Gastroesophageal sphincter (tissue), 4 donors: ENCODE measurements around the gene ORAI3. TPM values are rescaled to one million over a fixed set of nuclear protein-coding genes. Genes with fewer than 3 reads are reported as not detected.

Experiments used
- ATAC-seq: fragments of 150-250 bp; one replicate; pipeline ENCODE4 v1.9.1; 2016; ENCODE audit warnings: mild to moderate bottlenecking, moderate library complexity
- H3K27ac ChIP-seq, 4 donors: fragments of 200-600 bp; sonication (generic) in 3 of 4; 1 replicate in 3 of 4; 2 replicates in 1 of 4; pipeline ENCODE4 v1.5.1; 2016 to 2019
- H3K27me3 ChIP-seq: fragments of 200-600 bp; sonication (generic); one replicate; pipeline ENCODE4 v1.5.1; 2019
- H3K36me3 ChIP-seq, 2 donors: fragments of 200-600 bp; sonication (generic); one replicate each; pipeline ENCODE4 v1.5.1; 2019; ENCODE audit warnings: control low read depth in 1 of 2
- H3K4me1 ChIP-seq, 3 donors: fragments of 200-600 bp; sonication (generic); 1 replicate in 2 of 3; 2 replicates in 1 of 3; pipeline ENCODE4 v1.5.1; 2016 to 2019; ENCODE audit warnings: control low read depth in 2 of 3
- H3K4me3 ChIP-seq, 2 donors: fragments of 200-600 bp; sonication (generic); one replicate each; pipeline ENCODE4 v1.5.1; 2019; ENCODE audit warnings: mild to moderate bottlenecking in 1 of 2, moderate library complexity in 1 of 2
- H3K9me3 ChIP-seq, 3 donors: fragments of 200-600 bp; sonication (generic); one replicate each; pipeline ENCODE4 v1.5.1; 2017 to 2019; ENCODE audit warnings: control low read depth in 2 of 3
- EP300 ChIP-seq: sonication (generic); formaldehyde crosslinking; IDR thresholded peaks from one replicate; pipeline ENCODE4 v1.6.1; 2017; ENCODE audit warnings: antibody characterized with exemption, mild to moderate bottlenecking
- POLR2A ChIP-seq, 2 donors: fragments of 450-650 bp; IDR thresholded peaks; one replicate each; pipeline ENCODE4 v1.6.1; 2017; ENCODE audit warnings: antibody characterized with exemption in 2 of 2, mild to moderate bottlenecking in 2 of 2, moderate library complexity in 1 of 2
- POLR2AphosphoS5 ChIP-seq: sonication (generic); formaldehyde crosslinking; IDR thresholded peaks from one replicate; pipeline ENCODE4 v1.6.1; 2017; ENCODE audit warnings: antibody characterized with exemption
- WGBS, 2 donors: methylation state at CpG; one replicate each; pipeline ENCODE4 v1.1.5; 2018; ENCODE audit warnings: low coverage in 1 of 2; 5-methylcytosine and 5-hydroxymethylcytosine counted together
- total RNA-seq, 4 donors: library from RNA; depleted of rRNA; stranded (reverse); fragments of >200 nt; gene quantifications; one replicate each; pipeline ENCODE4 v1.1.0, GENCODE V29; 2016
- TF ChIP-seq, protein P1 (sequence below), 4 experiments: fragments of 200-600 bp in 2 of 4; fragments of 450-650 bp in 2 of 4; sonication (generic) in 1 of 4; IDR thresholded peaks; one replicate each; pipeline ENCODE4 v1.5.1; 2017 to 2019; ENCODE audit warnings: antibody characterized with exemption in 4 of 4, mild to moderate bottlenecking in 2 of 4, moderate library complexity in 2 of 4

ORAI3 gene
- total RNA-seq, 4 donors from 2014 or later = 23.7 to 51.5 (median 40.0) TPM

DNA sequence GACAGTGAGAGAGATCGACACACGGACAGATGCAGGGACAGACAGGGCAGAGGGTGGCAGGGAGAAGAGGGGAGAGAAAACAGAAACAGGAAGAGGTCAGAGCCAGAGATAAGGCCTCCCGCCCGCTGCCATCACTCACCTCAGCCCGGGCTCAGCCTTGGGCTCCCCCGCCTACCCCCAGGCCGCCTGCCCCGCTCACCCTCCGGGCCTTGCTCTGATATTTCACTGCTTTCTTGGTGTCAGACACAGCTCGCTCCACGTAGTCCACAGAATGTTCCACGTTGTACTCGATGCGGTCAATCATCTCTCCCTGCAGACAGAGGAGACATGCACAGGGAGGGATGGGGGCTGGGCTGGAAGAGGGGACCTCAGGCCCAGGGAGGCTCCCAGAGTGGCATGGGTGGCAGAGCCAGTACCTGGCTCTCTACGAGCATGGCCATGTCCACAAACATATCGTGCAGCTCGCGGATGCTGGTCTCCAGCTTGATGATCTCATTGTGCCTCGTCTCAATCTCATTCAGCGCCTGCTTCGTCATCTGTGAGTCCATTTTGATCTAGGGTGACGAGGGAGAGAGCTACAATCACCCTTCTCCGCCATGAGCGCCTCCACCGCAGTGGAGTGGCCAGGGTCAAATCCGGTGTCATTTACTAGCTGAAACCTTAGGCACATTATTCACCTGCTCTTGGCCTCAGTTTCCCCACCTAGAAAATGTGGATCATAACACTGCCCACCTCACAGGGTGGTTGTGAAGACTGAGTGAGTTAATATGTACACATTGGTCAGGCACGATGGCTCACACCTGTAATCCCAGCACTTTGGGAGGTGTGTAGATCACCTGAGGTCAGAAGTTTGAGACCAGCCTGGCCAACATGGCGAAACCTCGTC is 44.3 kb downstream of the ORAI3 start:
- ATAC-seq = no peak
- WGBS, 2 donors = 75 to 81% methylated on average over 9 to 15 of the region's 29 CpGs

DNA sequence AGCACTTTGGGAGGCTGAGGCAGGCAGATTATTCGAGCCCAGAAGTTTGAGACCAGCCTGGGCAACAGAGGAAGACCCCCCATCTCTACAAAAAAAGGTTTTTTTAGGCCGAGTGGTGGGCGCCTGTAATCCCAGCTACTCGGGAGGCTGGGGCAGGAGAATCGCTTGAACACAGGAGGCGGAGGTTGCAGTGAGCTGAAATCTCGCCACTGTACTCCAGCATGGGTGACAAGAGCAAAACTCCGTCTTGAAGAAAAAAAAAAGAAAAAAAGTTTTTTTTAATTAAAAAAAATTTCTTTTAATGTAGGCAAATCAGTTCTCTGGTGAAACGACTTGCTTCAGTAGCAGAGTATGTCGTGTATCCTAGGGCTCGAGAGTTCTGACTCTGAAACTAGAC is 47.1 kb downstream of the ORAI3 start:
- peak overlapping the region in 3 of 4 donors; percentile 86 to 89 (median 87) for H3K27ac ChIP-seq
- ATAC-seq = no peak
- H3K36me3 ChIP-seq = no peaks in the 10 kb centered on the region
- no peaks in the 10 kb centered on the region for H3K9me3 ChIP-seq
- H3K27me3 ChIP-seq = no peaks in the 10 kb centered on the region
- H3K4me1 ChIP-seq = peaks cover 0 to 20% (median 12%) of the 10 kb centered on the region in 3 donors
- TF ChIP-seq, protein P1, sequence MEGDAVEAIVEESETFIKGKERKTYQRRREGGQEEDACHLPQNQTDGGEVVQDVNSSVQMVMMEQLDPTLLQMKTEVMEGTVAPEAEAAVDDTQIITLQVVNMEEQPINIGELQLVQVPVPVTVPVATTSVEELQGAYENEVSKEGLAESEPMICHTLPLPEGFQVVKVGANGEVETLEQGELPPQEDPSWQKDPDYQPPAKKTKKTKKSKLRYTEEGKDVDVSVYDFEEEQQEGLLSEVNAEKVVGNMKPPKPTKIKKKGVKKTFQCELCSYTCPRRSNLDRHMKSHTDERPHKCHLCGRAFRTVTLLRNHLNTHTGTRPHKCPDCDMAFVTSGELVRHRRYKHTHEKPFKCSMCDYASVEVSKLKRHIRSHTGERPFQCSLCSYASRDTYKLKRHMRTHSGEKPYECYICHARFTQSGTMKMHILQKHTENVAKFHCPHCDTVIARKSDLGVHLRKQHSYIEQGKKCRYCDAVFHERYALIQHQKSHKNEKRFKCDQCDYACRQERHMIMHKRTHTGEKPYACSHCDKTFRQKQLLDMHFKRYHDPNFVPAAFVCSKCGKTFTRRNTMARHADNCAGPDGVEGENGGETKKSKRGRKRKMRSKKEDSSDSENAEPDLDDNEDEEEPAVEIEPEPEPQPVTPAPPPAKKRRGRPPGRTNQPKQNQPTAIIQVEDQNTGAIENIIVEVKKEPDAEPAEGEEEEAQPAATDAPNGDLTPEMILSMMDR (IDR thresholded peaks at IDR 0.05) = no peak
- TF ChIP-seq EP300 (no peak), POLR2AphosphoS5 (no peak), POLR2A (IDR thresholded peaks at IDR 0.05) (no peak)
- 67 to 84% methylated on average over 6 to 11 of the region's 11 CpGs for WGBS, 2 donors
- peak overlapping the region in 1 of 2 donors; percentile 66 for H3K4me3 ChIP-seq

More for the DNA sequence above, 44.3 kb downstream of the ORAI3 start:
- TF ChIP-seq, protein P1 (IDR thresholded peaks at IDR 0.05) = no peak
- TF ChIP-seq POLR2A (IDR thresholded peaks at IDR 0.05) (no peak), POLR2AphosphoS5 (no peak), EP300 (no peak)
- H3K4me3 ChIP-seq = no peak overlapping the region
- no peak overlapping the region for H3K27ac ChIP-seq
- no peaks in the 10 kb centered on the region for H3K27me3 ChIP-seq
- no peaks in the 10 kb centered on the region for H3K9me3 ChIP-seq
- H3K36me3 ChIP-seq = peaks cover 0 to under 1% of the 10 kb centered on the region in 2 donors
- H3K4me1 ChIP-seq = peaks cover 0 to 20% (median 12%) of the 10 kb centered on the region in 3 donors

DNA sequence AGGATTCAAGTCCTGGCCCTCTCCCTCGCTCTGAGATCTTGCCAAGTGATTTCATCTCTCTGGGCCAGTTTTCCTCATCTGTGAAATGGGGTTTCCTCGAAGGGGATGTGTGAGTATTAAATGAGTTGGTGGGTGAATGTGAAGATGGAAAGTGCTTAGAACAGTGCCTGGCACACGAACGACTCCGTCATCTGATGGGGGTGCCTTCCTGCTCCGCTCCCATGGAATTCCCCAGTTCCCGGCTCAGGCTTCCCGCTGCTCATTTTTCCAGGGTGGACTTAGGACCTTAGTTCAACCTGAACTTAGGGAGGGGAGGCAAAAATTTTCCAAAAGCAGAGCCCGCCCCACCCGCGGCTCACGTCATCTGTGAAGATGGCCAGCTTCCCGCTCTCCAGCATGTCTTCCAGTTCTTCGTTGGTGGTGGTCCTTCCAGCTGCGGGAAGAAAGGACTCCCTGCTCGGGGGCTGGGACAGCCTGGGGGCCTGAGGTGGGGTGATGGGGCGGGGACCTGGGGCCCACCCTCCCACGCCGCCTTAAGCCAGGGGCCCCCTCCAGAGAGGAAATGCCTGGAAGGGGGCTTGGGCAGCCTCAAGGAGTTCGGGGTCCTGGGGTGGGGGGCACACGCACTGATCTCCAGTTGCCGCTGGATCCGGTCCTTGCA is 47.6 kb downstream of the ORAI3 start:
- WGBS, 2 donors = 38 to 44% methylated on average over 3 to 6 of the region's 23 CpGs
- Histone ChIP-seq H3K27me3 (no peaks in the 10 kb centered on the region), H3K9me3 (no peaks in the 10 kb centered on the region), H3K4me1 (peaks cover 0 to 20% (median 12%) of the 10 kb centered on the region in 3 donors), H3K27ac (peak overlapping the region; percentile 4 to 89 (median 86)), H3K4me3 (peak overlapping the region; percentile 44 to 66), H3K36me3 (no peaks in the 10 kb centered on the region)
- no peak for TF ChIP-seq POLR2A (IDR thresholded peaks at IDR 0.05)
- no peak for TF ChIP-seq POLR2AphosphoS5
- TF ChIP-seq, protein P1 (IDR thresholded peaks at IDR 0.05) = no peak
- TF ChIP-seq EP300 = no peak
- peak; percentile 32 for ATAC-seq

DNA sequence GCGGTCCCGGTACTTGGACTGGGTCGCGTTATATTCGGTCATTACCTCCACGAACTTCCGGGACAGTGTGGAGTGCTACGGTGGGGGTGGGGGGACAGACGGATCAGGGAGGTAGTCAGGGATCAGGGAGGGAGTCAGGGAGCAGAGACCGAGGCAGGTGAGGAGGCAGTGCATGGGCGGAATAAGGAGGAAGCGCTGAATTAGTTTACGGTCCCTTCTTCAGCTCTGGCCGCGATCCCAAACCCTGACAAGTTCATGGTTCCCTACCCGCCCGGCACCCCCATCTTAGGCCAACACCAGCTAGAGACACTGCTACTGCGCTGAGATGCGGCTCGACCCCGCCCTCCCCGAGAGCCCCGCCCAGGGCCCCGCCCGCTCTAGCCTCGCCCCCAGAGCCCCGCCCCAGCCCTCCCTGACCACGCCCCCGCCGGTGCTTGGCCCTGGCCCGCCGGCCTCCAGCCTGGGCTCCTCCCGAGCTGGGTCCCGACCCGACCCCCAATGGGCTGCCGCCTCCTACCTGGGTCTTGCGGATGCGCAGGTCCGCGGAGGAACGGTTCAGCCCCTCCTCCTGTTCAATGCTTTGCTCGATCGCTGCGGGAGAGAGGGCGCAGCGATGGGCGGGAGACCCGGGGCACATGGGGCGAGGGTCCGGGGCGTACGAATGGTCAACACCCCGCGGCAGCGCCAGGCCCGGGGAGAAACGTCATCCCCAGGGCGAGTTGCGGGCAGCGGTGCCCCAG is 48.3 kb downstream of the ORAI3 start:
- WGBS, 2 donors = 0% methylated on average over 2 of the region's 60 CpGs; no CpG with 5 or more reads in 1 of the 2 donors
- H3K9me3 ChIP-seq = no peaks in the 10 kb centered on the region
- no peaks in the 10 kb centered on the region for H3K36me3 ChIP-seq
- peak; percentile 93 for ATAC-seq
- peak overlapping the region; percentile 44 to 66 for H3K4me3 ChIP-seq
- no peaks in the 10 kb centered on the region for H3K27me3 ChIP-seq
- TF ChIP-seq, protein P1 (IDR thresholded peaks at IDR 0.05) = no peak
- peak; percentile 43 to 54 for TF ChIP-seq POLR2A (IDR thresholded peaks at IDR 0.05)
- peak; percentile 60 for TF ChIP-seq POLR2AphosphoS5
- TF ChIP-seq EP300 = no peak
- H3K27ac ChIP-seq = peak overlapping the region; percentile 4 to 89 (median 86)
- H3K4me1 ChIP-seq = peaks cover 0 to 20% (median 12%) of the 10 kb centered on the region in 3 donors
